Muscle of back (tissue), 13 donors: Measurements from ENCODE around the gene CTDSP2. TPM values are rescaled to one million over a fixed set of nuclear protein-coding genes. Genes with fewer than 3 reads are reported as not detected.
"Not testable (repeated sequence)": the region's sequence is repeated elsewhere in the genome, so short reads cannot be mapped to it uniquely, and the experiment has no call there.

Experiments
- DNase-seq, 3 donors: peaks; one replicate each; pipeline versions ENCODE4 v3.0.0 to v3.0.0-alpha.2; 2013
- long read RNA-seq, 9 donors: transcript quantifications; one replicate each; lab custom pipeline, GENCODE V29; 2026
- polyA plus RNA-seq, 10 donors: library from polyadenylated mRNA; unstranded; fragments of 120-200 nt; gene quantifications; one replicate each; pipeline ENCODE4 v1.2.1, GENCODE V29; 2013; ENCODE audit not compliant: insufficient read length in 10 of 10

CTDSP2 gene, protein sequence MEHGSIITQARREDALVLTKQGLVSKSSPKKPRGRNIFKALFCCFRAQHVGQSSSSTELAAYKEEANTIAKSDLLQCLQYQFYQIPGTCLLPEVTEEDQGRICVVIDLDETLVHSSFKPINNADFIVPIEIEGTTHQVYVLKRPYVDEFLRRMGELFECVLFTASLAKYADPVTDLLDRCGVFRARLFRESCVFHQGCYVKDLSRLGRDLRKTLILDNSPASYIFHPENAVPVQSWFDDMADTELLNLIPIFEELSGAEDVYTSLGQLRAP
- polyA plus RNA-seq, result 100 to 1,000 TPM; 181 to 215 (median 192) TPM
- long read RNA-seq, donor 1, full-length matches to known transcripts, result 20 of 37 reads
- long read RNA-seq, donor 1, partial matches to known transcripts, result 17 of 37 reads
- long read RNA-seq, donor 1, other reads (novel, unspliced or antisense), result 0 of 37 reads
- long read RNA-seq, donor 2, full-length matches to known transcripts, result 7 of 17 reads
- long read RNA-seq, donor 2, partial matches to known transcripts, result 5 of 17 reads
- long read RNA-seq, donor 2, other reads (novel, unspliced or antisense), result 5 of 17 reads
- long read RNA-seq, donor 3, result 0 reads
- long read RNA-seq, donor 4, full-length matches to known transcripts, result 19 of 27 reads
- long read RNA-seq, donor 4, partial matches to known transcripts, result 8 of 27 reads
- long read RNA-seq, donor 4, other reads (novel, unspliced or antisense), result 0 of 27 reads
- long read RNA-seq, donor 5, full-length matches to known transcripts, result 21 of 43 reads
- long read RNA-seq, donor 5, partial matches to known transcripts, result 22 of 43 reads
- long read RNA-seq, donor 5, other reads (novel, unspliced or antisense), result 0 of 43 reads
- long read RNA-seq, donor 6, full-length matches to known transcripts, result 24 of 31 reads
- long read RNA-seq, donor 6, partial matches to known transcripts, result 7 of 31 reads
- long read RNA-seq, donor 6, other reads (novel, unspliced or antisense), result 0 of 31 reads
- long read RNA-seq, donor 7, full-length matches to known transcripts, result 23 of 35 reads
- long read RNA-seq, donor 7, partial matches to known transcripts, result 12 of 35 reads
- long read RNA-seq, donor 7, other reads (novel, unspliced or antisense), result 0 of 35 reads
- long read RNA-seq, donor 8, full-length matches to known transcripts, result 19 of 29 reads
- long read RNA-seq, donor 8, partial matches to known transcripts, result 10 of 29 reads
- long read RNA-seq, donor 8, other reads (novel, unspliced or antisense), result 0 of 29 reads
- long read RNA-seq, donor 9, full-length matches to known transcripts, result 5 of 5 reads
- long read RNA-seq, donor 9, partial matches to known transcripts, result 0 of 5 reads
- long read RNA-seq, donor 9, other reads (novel, unspliced or antisense), result 0 of 5 reads

DNA sequence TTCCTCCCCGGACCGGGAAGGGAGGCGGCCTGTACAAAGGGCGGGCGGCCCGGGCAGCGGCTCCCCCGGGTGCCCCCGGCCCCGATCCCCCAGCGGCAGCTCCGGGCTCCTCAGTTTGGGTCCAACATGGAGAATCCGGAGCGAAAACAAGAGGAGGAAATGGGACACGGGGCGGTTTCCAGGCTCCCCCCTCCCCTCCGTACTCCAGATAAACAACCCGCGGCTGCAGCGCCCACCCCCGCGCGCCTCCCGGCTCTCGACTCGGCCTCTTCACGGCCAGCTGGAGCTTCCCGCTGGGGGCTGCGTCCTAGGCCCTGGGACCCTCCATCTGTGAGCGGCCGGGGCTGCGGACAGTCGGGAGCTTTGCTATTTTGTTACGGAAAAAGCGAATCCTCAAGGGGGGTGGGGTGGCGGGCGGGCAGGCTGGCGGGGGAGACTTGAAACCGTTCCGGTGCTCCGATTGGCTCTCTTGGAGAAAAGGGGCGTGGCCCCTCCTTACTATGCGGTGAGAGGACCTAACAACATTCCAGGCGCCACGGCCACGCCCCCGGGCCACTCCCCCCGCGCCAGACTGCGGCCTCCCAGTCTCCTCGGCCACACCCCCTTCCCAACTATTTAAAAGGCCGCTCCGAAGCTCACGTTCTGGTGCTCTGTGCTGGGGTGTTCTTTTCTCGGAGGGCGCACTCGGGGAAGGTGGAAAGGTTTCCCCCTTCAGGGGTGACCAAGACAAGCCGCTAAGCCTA is at the start of gene CTDSP2:
Gene CTDSP2, minus strand, starts transcription at position 153 of the 743 bp plus-strand sequence. CDS start 294 bp downstream, outside the sequence.
- DNase-seq, result peak; percentile 99

DNA sequence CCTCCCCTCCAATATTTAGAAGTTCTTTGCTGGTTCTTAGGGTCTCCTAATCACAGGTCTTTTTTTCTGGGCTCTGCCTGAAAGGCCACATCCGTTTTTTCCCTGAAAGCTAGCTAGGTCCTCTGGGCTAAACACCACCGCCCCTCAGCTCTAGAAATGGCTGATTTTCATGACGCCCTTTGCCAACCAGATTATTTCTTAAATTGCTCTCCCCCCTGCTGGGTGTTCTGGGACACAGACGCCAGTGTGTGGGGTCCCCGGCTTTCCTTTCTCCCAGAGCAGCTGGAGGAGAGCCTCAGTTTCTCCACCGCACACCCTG is 49.5 kb upstream of the CTDSP2 start:
- DNase-seq, result peak in 1 of 3 donors; percentile 71

DNA sequence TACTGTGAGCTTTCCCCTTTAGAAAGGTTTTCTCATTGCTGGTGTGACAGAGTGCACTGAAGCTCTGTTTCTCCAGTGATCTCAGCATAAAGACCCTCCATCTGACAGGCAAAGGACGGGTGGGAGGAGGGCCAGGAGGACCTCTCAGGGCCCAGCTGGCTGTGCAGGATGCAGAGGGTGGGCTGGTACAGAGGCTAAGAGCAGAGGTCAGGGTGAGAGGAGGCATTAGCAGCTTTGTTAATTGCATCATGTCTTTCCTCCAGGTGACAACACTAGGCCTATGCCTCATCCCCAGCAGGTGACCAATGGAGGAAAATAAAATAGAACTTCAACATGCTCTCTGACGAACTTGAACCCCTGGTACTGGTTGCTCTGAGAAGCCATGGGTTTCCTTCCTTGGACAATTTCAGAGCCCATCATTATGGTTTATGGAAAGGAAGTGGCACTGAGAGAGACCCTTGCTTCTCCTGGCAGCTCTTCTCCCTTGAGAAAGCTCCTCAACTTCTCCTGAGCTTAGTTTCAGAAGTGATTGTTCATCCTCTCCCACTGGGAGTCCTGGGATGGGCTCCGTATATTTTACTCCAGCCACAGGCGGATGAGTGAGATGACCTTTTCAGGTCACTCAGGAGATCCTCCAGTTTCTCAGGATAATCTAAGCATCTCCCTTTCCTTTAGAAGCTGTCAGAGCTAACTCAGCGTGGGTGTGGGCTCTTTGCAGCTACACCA is 49.0 kb upstream of the CTDSP2 start:
- no peak for DNase-seq

DNA sequence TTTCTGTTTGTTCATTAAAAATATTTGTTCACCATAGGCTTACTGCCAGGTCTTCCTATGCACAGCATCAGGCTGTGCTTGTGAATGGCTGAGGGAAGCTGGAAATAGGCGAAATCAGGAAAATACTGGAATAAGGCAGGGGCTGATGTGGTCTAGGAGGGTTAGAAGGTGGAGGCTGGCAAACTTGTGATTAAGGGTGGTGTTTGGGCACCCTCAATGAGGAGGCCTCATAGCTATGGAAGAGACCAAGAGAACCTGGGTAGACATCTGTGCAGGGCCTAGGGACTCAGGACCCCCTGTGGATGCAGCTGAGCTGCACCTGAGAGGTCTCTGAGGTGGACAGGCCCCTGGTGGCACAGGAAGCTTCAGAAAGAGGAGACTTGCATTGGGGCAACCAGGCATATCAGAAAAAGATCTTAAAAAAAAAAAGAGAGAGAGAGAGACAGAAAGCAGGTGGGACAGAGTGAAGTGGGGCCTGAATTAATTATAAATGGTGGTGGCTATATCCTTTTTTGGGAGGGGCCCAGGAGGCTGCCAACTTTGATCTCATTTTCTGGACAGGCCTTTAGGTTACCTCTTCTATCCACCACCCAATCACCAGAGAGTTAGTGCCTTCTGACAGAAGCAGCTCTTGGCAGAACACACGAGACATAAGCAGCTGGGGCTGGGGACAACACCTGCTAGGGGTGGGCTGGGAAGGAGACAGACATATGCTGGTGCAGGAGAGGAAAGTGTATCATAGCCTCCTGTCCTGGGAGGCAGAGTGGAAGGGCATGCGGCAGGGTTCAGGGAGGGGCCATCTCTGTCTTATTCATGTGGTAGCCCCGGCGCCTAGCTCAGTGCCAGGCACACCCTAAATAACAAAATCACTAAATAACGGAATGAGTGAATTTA is 48.1 kb upstream of the CTDSP2 start:
- peak; percentile 74 to 82 (median 74) for DNase-seq

DNA sequence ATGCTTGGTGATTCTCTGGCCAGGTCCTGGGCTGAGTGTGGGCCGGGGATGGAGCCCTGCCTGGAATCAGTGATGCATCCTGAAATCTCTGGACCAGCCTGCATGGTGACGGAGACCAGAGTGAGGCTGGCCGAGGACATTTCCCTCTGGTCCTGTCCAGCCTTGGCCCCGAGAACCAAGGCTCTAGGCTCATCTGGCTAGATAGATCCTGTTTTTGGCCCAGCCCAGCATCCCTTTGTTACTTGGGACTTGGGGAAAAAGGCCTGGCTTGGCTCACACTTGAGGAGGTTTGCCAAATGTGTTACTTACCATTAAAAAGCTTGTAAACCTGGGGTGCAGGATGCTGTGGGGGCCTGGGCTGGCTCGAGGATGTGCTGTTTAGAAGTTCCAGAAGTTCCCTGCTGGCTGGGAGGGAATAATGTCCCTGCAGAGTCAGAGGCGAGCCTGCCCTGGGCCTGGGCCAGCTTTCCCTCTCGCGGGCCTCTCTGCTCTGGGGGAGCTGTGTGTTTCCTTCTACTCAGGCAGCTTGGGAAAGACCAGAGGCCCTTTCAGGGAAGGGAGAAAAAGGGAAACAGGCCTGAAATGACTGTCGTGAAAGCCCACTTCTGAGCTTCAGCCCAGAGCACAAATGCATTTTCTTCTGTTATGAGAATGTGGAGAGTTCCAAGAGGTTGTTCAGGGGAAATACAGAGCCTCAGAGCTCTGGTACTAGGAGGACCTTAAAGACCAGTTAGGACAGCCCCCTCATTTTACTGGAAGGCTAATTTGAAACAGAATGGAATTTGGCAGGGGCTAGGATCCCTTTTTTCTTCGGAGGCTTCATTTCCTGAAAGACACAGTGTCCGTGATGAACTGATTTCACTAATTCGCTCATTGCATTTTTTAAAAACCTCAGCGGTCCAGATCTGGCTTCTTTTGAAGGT is 47.2 kb upstream of the CTDSP2 start:
- DNase-seq, result peak; percentile 95 to 99 (median 96)

DNA sequence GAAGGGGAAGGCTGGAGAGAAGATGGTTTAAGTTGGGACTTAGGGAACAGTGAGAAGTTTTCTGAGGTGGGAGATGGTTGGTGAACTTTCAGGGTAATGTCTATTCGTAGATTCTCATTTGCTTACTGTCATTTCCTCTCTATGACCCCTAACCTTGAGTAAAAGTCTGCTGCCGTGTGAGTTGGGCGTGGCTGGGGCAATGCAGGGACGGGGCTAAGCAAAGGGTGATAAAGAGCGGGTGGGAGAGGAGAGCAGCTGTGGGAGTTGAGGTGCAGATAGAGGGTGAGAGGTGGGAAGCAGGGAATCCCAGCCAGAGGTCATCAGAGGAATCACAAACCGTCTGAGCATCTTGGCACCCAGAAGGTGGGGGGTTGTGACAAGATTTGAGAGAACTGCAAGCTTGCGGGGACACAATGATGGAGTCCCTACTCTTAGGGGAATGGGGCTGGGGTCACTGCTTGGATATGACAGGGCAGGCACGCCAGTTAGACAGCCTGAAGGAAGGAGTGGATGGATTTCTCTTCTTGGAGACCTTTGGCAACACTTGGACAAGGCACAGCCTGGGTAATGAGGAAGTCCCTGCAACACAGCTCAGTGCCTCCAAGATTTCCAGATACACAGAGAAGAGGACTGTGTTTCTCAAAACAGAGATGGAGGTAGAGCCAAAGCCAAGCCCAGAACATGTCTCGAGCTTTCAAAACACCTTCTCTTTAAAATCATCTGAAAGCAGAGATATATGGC is 45.9 kb upstream of the CTDSP2 start:
- DNase-seq, result peak in 1 of 3 donors; percentile 54

DNA sequence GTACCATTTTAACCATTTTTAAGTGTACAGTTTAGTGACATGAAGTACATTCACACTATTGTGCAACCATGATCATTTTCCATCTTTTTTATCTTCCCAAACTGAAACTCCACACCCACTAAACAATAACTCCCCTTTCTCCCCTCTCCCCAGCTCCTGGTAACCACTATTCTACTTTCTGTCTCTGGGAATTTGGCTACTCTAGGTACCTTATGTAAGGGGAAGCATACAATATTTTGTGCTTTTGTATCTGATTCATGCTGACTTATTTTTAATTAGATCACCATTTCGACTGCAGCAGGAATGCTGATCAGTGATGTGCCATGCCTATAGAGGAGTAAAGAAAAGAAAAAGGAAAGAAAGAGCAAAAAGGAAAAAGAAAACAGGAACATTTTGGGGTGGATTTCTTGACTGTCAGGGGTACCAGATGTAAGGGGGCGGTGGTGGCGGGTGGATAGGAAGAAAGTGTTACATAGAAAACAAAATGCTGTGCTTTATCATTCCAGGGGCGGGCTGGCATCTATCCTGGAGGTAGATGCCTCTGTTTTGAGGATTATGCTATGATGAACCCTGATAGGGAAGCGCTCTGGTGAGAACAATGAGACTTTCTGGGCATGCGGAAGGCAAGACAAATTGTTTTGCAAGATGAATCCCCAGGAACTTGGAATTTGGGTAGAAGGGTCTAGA is 45.2 kb upstream of the CTDSP2 start:
- peak in 1 of 3 donors; percentile 49 for DNase-seq

DNA sequence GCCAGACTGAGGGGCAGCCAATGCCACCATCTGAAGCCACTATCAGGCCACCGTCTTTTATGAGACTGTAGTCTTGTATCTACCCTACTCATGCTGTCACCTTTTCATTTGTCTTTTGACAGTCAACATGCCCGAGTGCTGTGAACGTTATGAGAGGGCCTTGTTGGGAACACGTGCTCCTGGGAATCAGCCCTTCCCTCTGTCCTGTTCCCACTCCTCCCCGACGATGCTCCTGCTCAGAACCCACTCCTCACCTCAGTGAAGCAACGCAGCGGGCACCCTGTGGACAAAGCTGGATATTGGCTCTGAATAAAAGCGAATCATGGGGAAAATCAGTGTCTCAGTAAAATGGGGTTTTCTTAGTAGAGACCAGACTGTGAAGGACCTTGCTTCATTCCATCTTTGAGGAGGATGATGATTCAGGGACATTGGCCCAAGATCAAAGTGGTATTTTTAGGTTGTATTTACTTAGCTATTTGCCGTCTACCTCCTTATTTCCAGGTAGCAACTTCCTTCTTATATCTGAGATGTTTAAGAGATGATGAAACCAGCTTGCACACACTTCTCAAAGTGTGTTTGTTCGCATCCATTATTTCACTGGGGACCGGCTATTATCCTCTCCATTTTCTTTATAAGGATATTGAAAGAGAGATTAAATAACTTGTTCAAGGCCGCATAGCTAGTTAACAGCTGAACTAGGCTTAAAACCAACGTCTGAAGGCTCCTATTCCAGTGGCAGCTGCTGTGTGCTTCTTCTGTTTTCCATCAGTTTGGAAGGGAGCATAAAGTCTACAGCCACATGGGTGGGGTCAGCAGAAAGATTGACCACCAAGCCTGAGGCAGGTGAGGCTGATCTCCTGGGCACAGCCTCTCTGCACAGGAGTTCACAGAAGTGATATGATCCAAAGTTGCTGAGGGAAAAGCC is 43.9 kb upstream of the CTDSP2 start:
- DNase-seq, result peak in 1 of 3 donors; percentile 64

DNA sequence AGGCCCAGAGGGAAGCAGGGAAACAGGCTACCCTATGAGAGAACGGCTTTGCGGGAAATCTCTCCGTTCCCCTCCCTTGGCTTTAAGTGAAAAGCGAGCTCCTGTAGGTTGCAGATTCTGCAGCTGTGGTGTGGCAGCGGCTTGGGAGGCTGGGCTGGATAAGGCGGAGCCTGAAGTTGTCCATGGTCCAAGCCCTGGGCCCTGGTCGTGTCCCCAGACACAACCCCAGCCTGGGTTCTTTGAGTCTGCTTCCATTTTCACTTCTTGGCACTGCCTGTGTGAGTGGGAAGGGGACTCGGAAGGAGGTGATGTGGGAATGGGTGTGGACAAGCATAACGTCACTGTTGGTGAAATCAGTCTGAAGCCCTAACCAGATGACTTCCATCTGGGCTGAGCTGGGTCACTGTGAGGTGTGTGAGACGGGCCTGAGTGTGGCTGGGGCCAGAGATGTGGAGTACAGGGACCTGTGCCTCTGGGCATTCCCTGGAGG is 43.0 kb upstream of the CTDSP2 start:
- DNase-seq, result peak; percentile 87 to 96 (median 92)

DNA sequence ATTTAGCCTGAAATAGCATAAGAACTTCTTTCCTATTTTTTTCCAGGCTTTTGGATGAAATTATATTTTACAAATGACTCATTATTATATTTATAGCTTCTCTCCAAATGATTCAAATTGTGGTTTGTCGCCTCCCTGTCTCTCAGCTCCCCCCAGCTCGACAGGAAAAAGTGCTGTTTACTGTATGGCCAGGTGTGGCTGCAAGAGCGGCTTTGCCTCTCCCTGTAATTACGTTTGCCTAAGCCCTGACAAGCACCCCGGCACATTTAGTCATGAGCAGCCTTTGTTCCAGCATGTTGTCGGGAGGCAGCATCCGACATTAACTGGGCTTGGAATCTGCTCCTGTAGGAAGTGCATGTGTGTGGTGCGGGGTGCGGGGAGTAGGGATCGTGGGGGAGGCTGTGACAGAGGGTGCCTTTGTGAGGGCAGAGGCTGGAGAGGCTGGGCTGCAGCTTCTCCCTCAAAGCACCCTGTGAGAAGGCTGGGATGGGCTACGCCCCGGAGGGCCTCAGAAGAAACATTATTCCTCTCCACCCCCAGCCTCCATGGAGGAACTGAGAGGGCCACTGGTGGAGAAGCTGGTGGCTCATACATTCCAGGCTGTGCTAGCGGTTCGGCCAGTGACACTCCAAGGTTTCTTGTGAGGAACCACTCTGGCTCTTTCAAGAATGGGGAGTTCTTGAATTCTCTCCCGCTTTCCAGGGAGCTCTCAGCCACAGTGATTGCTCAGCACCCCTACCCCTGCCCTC is 42.1 kb upstream of the CTDSP2 start:
- peak in 2 of 3 donors; percentile 82 to 84 for DNase-seq

DNA sequence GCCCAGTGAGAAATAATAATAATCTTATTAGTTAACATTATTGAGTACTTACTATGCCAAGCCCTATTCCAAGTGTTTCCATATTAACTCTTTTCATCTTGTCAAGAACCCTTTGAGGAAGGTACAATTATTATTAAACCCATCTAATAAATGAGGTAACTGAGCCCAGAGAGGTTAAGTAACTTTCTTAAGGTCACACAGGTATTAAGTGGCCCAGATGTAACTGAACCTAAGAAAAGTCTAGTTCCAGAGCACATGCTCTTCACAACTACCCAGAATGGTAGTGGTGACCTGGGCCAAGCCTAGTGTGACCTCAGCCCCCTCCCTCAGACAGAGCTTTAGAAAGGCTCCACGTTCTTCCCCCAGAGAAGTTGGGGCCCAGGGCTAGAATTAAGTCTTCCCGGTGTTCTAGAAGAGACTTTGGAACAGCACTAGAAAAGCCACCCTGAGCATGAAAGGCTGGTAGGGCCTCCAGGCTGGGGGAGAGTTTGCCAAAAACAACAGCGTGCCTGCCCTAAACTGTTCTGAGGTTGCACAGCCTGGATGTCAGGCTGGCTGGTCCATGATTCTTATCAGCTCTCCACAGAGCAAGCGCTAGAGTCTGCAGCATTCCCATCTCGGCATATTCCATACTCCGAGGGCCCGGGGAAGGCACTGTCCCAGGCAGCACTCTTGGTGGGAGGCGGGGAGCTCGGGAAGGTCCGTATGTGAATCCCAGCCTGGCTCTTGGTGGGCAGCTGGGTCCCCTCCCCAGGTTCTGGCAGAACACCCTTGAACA is 41.3 kb upstream of the CTDSP2 start:
- no peak for DNase-seq

DNA sequence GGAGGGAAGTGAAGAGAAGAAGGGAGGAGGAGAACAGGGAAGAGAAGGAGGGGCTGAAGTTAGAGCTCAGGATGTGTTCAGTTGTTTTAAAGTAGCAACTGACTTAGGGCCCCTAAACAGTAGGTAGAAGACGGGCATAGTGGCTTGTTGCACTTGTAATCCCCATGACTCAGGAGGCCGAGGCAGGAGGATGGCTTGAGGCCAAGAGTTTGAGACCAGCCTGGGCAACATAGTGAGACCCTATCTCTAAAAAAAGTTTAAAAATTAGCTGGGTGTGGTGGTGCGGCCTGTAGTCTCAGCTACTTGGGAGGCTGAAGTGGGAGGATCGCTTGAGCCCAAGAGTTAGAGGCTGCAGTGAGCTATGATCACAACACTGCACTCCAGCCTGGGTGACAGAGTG is 40.4 kb upstream of the CTDSP2 start:
- DNase-seq, result not testable (repeated sequence)

DNA sequence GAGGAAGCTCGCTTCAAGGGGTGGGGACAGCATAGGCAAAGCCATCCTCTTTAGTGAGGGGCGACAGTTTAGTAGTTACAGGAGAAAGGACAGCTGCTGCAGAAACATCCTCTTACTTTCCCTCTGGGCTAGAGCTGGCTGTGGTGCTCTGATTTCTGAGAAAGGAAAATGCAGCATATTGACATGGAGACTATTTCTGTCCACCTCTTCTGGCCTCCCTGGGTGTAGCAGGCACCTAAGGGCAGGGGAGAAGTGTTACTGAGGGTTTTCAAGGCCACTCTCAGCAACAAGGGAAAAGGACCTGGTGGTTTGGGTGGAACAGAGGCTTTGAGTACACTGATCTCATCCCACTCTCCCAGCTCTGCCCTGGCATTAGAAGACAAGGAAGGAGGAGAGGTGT is 40.0 kb upstream of the CTDSP2 start:
- DNase-seq, result peak in 1 of 3 donors; percentile 66

DNA sequence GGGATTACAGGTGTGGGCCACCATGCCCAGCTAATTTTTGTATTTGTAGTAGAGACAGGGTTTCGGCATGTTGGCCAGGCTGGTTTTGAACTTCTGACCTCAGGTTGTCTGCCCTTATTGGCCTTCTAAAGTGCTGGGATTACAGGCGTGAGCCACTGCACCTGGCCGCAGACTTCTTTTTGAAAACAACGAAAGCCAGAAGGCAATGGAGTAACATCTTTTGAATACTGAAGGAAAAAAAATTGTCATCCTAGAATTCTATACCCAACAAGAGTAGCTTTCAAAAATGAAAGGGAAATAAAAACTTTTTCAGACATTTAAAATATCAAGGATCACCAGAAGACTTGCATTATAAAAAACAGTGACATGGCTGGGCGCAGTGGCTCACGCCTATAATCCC is 38.7 kb upstream of the CTDSP2 start:
- no peak for DNase-seq
